C4-2B (cell line): ENCODE measurements around the gene MEA1.

Experiments
- ZFX ChIP-seq: fragments of 450-650 bp; IDR thresholded peaks from 2 replicates; pipeline ENCODE4 v1.6.1; 2017
- TF ChIP-seq, protein P1 (sequence below): fragments of 450-650 bp; conservative IDR thresholded peaks from 2 replicates; pipeline ENCODE4 v1.5.1; 2017; ENCODE audit warnings: mild to moderate bottlenecking

DNA sequence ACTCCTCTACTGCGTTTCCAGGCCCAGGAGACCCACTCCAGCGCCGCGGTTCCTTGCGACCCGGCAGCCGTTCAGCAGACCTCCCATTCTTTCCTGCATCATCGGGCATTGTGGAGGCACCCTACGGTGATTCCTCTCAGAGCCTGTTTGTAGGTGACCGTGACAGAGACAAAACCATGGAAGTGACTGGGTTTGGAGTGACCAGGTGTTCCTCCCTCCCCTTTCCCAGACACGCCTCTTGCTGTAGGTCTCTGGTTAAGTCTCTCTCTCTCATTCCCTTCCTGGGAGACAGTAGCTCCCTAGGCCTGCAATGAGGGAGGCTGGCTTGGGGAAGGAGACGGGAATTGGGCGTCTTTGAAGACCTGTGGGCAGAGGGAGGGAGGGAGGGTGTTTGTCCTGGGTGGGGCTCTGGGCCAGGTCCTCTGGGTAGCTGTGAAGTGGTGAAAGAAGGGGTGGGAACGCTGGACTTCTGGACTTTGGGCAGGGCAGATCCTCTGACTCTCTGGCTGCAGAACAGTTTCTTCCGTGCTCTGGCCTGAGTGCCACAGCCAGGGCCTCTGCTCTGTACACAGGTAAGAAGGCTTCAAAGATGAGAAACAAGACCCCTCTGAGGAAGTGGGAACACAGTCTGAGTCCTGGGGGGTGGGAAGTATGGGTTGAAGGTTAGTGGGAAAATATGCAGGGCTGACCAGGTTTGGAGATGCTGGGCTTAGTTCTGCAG, 46.4 kb upstream of the MEA1 start:
- TF ChIP-seq, protein P1, sequence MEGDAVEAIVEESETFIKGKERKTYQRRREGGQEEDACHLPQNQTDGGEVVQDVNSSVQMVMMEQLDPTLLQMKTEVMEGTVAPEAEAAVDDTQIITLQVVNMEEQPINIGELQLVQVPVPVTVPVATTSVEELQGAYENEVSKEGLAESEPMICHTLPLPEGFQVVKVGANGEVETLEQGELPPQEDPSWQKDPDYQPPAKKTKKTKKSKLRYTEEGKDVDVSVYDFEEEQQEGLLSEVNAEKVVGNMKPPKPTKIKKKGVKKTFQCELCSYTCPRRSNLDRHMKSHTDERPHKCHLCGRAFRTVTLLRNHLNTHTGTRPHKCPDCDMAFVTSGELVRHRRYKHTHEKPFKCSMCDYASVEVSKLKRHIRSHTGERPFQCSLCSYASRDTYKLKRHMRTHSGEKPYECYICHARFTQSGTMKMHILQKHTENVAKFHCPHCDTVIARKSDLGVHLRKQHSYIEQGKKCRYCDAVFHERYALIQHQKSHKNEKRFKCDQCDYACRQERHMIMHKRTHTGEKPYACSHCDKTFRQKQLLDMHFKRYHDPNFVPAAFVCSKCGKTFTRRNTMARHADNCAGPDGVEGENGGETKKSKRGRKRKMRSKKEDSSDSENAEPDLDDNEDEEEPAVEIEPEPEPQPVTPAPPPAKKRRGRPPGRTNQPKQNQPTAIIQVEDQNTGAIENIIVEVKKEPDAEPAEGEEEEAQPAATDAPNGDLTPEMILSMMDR: no peak
- no peak for TF ChIP-seq ZFX
